Neuronal stem cell (in vitro differentiated cells): ENCODE data around the gene TCF7L1.

ENCODE experiments used
- DNase-seq: peaks from one replicate; pipeline ENCODE4 v3.0.0-alpha.2; 2013; ENCODE audit warnings: low spot score
- H2AFZ ChIP-seq: one replicate; pipeline ENCODE4 v1.6.1; 2013; ENCODE audit warnings: mild to moderate bottlenecking, low read length, inconsistent platforms
- H2AK5ac ChIP-seq: 2 replicates; pipeline ENCODE4 v1.6.1; 2013; ENCODE audit warnings: low read depth, mild to moderate bottlenecking, inconsistent platforms, low read length, moderate library complexity, mixed read lengths
- H2BK120ac ChIP-seq: 2 replicates; pipeline ENCODE4 v1.6.1; 2013; ENCODE audit warnings: low read depth, mild to moderate bottlenecking, inconsistent platforms, low read length, moderate library complexity, mixed read lengths
- H2BK12ac ChIP-seq: one replicate; pipeline ENCODE4 v1.6.1; 2013; ENCODE audit warnings: low read length, inconsistent platforms
- H2BK15ac ChIP-seq: 2 replicates; pipeline ENCODE4 v1.6.1; 2013; ENCODE audit warnings: mild to moderate bottlenecking, low read length, inconsistent platforms, mixed read lengths
- H2BK5ac ChIP-seq: one replicate; pipeline ENCODE4 v1.6.1; 2013; ENCODE audit warnings: inconsistent platforms, mild to moderate bottlenecking, low read length, moderate library complexity
- H3K14ac ChIP-seq: one replicate; pipeline ENCODE4 v1.6.1; 2013; ENCODE audit warnings: low read length, inconsistent platforms
- H3K18ac ChIP-seq: 2 replicates; pipeline ENCODE4 v1.6.1; 2013; ENCODE audit warnings: low read length, inconsistent platforms
- H3K23ac ChIP-seq: 2 replicates; pipeline ENCODE4 v1.6.1; 2013; ENCODE audit warnings: low read depth, mild to moderate bottlenecking, mixed read lengths, low read length, inconsistent platforms; ENCODE audit not compliant: poor library complexity
- H3K27ac ChIP-seq: replicated peaks from 3 replicates; pipeline ENCODE4 v1.5.1; 2013; ENCODE audit warnings: low read length, inconsistent platforms
- H3K27me3 ChIP-seq, 3 experiments: 2 replicates each; pipeline ENCODE4 v1.6.1; 2013; ENCODE audit warnings: low read length in 3 of 3, mild to moderate bottlenecking in 2 of 3, inconsistent platforms in 1 of 3, low read depth in 1 of 3, mixed read lengths in 1 of 3, moderate library complexity in 1 of 3; ENCODE audit not compliant: control insufficient read depth in 3 of 3, insufficient read depth in 3 of 3
- H3K36me3 ChIP-seq, 2 donors: replicated peaks in 1 of 2; 2 replicates each; pipeline ENCODE4 v1.6.1; 2013; ENCODE audit warnings: low read length in 2 of 2; ENCODE audit not compliant: control insufficient read depth in 2 of 2, insufficient read depth in 2 of 2
- H3K4ac ChIP-seq: 2 replicates; pipeline ENCODE4 v1.6.1; 2013; ENCODE audit warnings: inconsistent platforms, mild to moderate bottlenecking, low read length, moderate library complexity
- H3K4me1 ChIP-seq, 2 donors: 1 replicate in 1 of 2; 2 replicates in 1 of 2; pipeline ENCODE4 v1.6.1; 2013; ENCODE audit warnings: low read length in 2 of 2, low read depth in 1 of 2; ENCODE audit not compliant: control insufficient read depth in 2 of 2, insufficient read depth in 1 of 2
- H3K4me2 ChIP-seq: one replicate; pipeline ENCODE4 v1.6.1; 2013; ENCODE audit warnings: mild to moderate bottlenecking, low read length, inconsistent platforms; ENCODE audit not compliant: insufficient read depth, poor library complexity, severe bottlenecking
- H3K4me3 ChIP-seq, 2 donors: 2 replicates each; pipeline ENCODE4 v1.5.1; 2013; ENCODE audit warnings: low read length in 2 of 2, mild to moderate bottlenecking in 2 of 2, inconsistent platforms in 1 of 2, moderate library complexity in 1 of 2
- H3K79me1 ChIP-seq: one replicate; pipeline ENCODE4 v1.6.1; 2013; ENCODE audit warnings: low read depth, mild to moderate bottlenecking, inconsistent platforms, low read length, moderate library complexity
- H3K9ac ChIP-seq: one replicate; pipeline ENCODE4 v1.6.1; 2013; ENCODE audit warnings: mild to moderate bottlenecking, low read depth, low read length, inconsistent platforms; ENCODE audit not compliant: poor library complexity
- H3K9me3 ChIP-seq, 2 donors: replicated peaks in 1 of 2; 2 replicates each; pipeline versions ENCODE3 to v1.6.1; 2013; ENCODE audit warnings: low read length in 2 of 2, mild to moderate bottlenecking in 2 of 2, inconsistent platforms in 1 of 2, low read depth in 1 of 2, mixed read lengths in 1 of 2, moderate library complexity in 1 of 2; ENCODE audit not compliant: control insufficient read depth in 2 of 2, insufficient read depth in 1 of 2
- H4K8ac ChIP-seq: one replicate; pipeline ENCODE4 v1.6.1; 2013; ENCODE audit warnings: low read depth, mild to moderate bottlenecking, inconsistent platforms, low read length, moderate library complexity
- H4K91ac ChIP-seq: one replicate; pipeline ENCODE4 v1.6.1; 2013; ENCODE audit warnings: low read length, low read depth, mild to moderate bottlenecking, inconsistent platforms; ENCODE audit not compliant: poor library complexity
- WGBS, 2 donors: extraction: QIAGEN DNeasy Blood & Tissue Kit; methylation state at CpG; one replicate each; pipeline ENCODE4 v1.1.7; 2013; ENCODE audit warnings: missing lambda C conversion rate in 2 of 2, mixed read lengths in 1 of 2; ENCODE audit not compliant: insufficient read length in 2 of 2, insufficient replicate concordance in 1 of 2; ENCODE audit errors: extremely low coverage in 2 of 2; 5-methylcytosine and 5-hydroxymethylcytosine counted together

TCF7L1 gene

DNA sequence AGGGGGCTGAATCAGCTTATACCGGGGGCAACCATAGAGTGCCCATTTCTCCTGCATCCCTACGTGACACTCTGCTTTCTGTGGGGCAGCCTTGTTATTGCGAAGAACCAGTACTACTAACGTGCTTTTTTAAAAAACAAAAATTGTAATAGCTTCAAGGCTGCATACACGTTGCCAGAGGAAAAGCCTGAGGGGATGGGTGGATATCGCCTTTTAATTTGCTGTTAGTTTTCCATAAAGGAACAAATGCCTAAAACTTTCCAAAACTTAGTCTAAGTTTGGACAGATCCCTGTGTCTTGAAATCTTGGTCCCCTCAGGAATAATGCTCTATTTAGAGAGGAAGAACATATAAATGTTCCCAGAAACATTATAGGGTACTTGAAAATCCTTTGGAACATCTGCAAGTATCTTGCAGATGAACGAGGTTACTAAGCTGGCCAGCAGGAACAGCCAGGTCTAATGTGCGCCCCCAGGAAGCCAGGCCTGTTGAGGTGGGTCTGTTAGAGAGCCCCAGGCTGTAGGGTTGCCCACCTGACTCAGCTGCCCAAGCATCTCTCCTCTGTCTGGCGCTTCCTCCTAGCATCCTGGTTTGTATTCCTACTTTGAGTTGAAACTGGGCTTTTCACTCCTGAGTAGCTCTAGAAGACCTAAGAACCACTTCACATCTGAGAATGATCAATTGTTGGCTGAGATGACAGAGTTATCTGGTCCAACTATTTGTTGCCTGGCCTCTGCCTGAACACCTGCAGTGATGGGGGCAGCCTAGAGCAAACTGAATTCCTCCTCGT is 97.7 kb downstream of the TCF7L1 start:
- no peak overlapping the region for H2BK15ac ChIP-seq
- H3K4ac ChIP-seq = no peak overlapping the region
- H4K91ac ChIP-seq = no peak overlapping the region
- peaks cover 0 to 2% of the 10 kb centered on the region in 2 donors for H3K36me3 ChIP-seq
- peaks cover 26 to 34% of the 10 kb centered on the region in 2 donors for H3K4me1 ChIP-seq
- DNase-seq = no peak
- no peak overlapping the region for H4K8ac ChIP-seq
- no peak overlapping the region for H2AK5ac ChIP-seq
- WGBS, 2 donors = no CpG with 5 or more reads among the region's 10 CpGs
- H3K4me2 ChIP-seq = no peak overlapping the region
- H3K14ac ChIP-seq = no peak overlapping the region
- no peak overlapping the region for H3K18ac ChIP-seq
- no peak overlapping the region for H2AFZ ChIP-seq
- H3K27me3 ChIP-seq = no peaks in the 10 kb centered on the region
- peaks cover 2% of the 10 kb centered on the region for H3K79me1 ChIP-seq
- H3K9me3 ChIP-seq = no peaks in the 10 kb centered on the region
- H2BK12ac ChIP-seq = no peak overlapping the region
- H3K9ac ChIP-seq = no peak overlapping the region
- H3K27ac ChIP-seq = no peak overlapping the region
- H2BK5ac ChIP-seq = no peak overlapping the region
- H3K23ac ChIP-seq = no peak overlapping the region
- no peak overlapping the region for H3K4me3 ChIP-seq
- no peak overlapping the region for H2BK120ac ChIP-seq

DNA sequence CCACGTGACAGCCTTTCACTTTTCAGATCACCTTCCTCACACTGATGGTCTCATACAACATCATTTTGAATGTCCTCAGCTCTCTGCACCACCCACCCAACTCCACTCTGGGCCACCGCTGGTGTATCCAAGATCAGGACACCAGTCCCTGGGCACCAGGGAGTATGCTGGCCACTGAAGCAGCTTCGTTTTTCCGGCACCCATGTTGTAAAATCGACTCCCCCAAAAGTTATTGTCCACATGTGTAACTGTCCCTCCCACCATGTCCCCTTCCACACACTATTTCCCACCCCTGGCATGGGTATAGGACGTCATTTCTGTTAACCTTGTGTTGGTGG is 98.2 kb downstream of the TCF7L1 start:
- Histone ChIP-seq H3K4me2 (no peak overlapping the region), H2AFZ (no peak overlapping the region), H3K9me3 (no peaks in the 10 kb centered on the region), H4K91ac (no peak overlapping the region), H2BK5ac (no peak overlapping the region), H3K23ac (no peak overlapping the region), H3K79me1 (peaks cover 2% of the 10 kb centered on the region), H2BK12ac (no peak overlapping the region), H4K8ac (no peak overlapping the region), H3K4me1 (peaks cover 26 to 37% of the 10 kb centered on the region in 2 donors), H2AK5ac (no peak overlapping the region), H3K4me3 (no peak overlapping the region), H3K18ac (peak overlapping the region; percentile 20), H2BK120ac (no peak overlapping the region), H3K27me3 (no peaks in the 10 kb centered on the region), H3K27ac (no peak overlapping the region), H3K36me3 (peaks cover 0 to 2% of the 10 kb centered on the region in 2 donors), H3K14ac (no peak overlapping the region), H2BK15ac (no peak overlapping the region), H3K4ac (no peak overlapping the region), H3K9ac (no peak overlapping the region)
- no peak for DNase-seq
- no CpG with 5 or more reads among the region's 6 CpGs for WGBS, 2 donors

DNA sequence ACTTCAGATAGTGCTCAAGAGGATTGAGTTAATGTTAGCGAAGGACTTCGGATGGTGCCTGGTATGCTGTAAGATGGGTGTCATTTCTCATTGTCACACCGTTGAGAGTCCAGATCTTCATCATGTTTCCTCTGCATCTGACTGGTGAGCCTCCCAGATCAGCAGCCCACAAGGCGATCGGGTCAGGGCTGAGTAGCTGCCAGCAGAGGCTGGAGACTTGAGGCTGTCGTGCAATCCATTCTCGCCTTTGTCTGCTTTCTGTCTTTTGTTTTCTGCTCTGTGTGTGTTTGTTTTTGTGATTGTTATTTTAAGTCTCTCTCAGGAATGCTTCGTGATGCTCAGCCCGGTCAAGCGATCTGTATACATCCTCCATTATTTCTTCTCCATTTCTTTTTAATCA is 98.8 kb downstream of the TCF7L1 start:
- no peak overlapping the region for H2AK5ac ChIP-seq
- no CpG with 5 or more reads among the region's 10 CpGs for WGBS, 2 donors
- no peak overlapping the region for H3K14ac ChIP-seq
- H2BK15ac ChIP-seq = no peak overlapping the region
- peaks cover 26 to 41% of the 10 kb centered on the region in 2 donors for H3K4me1 ChIP-seq
- no peak overlapping the region for H3K23ac ChIP-seq
- H4K91ac ChIP-seq = no peak overlapping the region
- H3K36me3 ChIP-seq = peaks cover 0 to 2% of the 10 kb centered on the region in 2 donors
- peak overlapping the region; percentile 16 for H3K18ac ChIP-seq
- no peaks in the 10 kb centered on the region for H3K9me3 ChIP-seq
- no peaks in the 10 kb centered on the region for H3K27me3 ChIP-seq
- H2BK5ac ChIP-seq = no peak overlapping the region
- H3K4ac ChIP-seq = no peak overlapping the region
- H3K4me2 ChIP-seq = no peak overlapping the region
- H2BK120ac ChIP-seq = no peak overlapping the region
- H2AFZ ChIP-seq = no peak overlapping the region
- H3K27ac ChIP-seq = peak overlapping the region; percentile 17
- H3K9ac ChIP-seq = no peak overlapping the region
- H2BK12ac ChIP-seq = no peak overlapping the region
- peaks cover 2% of the 10 kb centered on the region for H3K79me1 ChIP-seq
- DNase-seq = no peak
- no peak overlapping the region for H4K8ac ChIP-seq
- no peak overlapping the region for H3K4me3 ChIP-seq

DNA sequence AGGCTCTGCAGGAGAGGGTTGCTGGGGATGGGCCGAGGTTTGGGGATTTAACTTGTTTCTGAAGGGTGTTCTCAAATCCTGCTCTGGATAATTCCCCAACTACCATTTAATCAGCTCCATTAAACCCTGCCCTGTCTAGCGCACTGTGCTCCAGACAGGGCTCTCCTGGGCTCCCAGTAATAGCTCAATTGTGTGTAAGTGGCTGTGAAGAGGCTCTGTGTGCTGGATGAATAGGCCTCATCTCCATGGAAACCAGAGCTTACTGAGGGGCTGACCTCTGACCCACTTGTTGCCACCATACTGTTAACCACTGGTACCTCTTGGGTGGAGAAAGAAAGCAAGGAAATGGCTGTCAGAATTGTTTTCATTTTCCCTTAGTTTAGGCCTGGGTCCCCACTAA is 101.7 kb downstream of the TCF7L1 start:
- no peak overlapping the region for H3K23ac ChIP-seq
- DNase-seq = peak; percentile 88
- H4K8ac ChIP-seq = no peak overlapping the region
- no peak overlapping the region for H2BK120ac ChIP-seq
- H3K9me3 ChIP-seq = no peaks in the 10 kb centered on the region
- peaks cover 37 to 55% of the 10 kb centered on the region in 2 donors for H3K4me1 ChIP-seq
- peaks cover 0 to 2% of the 10 kb centered on the region in 2 donors for H3K36me3 ChIP-seq
- H3K9ac ChIP-seq = no peak overlapping the region
- H2AFZ ChIP-seq = no peak overlapping the region
- peak overlapping the region; percentile 56 for H2BK5ac ChIP-seq
- peak overlapping the region; percentile 11 for H3K4me2 ChIP-seq
- no peak overlapping the region for H2BK12ac ChIP-seq
- no peak overlapping the region for H4K91ac ChIP-seq
- no peaks in the 10 kb centered on the region for H3K27me3 ChIP-seq
- H3K14ac ChIP-seq = no peak overlapping the region
- H3K79me1 ChIP-seq = no peaks in the 10 kb centered on the region
- H2AK5ac ChIP-seq = no peak overlapping the region
- H3K27ac ChIP-seq = peak overlapping the region; percentile 89
- no peak overlapping the region for H2BK15ac ChIP-seq
- no peak overlapping the region for H3K4me3 ChIP-seq
- H3K4ac ChIP-seq = no peak overlapping the region
- peak overlapping the region; percentile 23 for H3K18ac ChIP-seq
- no CpG with 5 or more reads among the region's 2 CpGs for WGBS, 2 donors
